GM12874 (cell line): Measurements from ENCODE around the gene CROCC2.

Source experiments
- TF ChIP-seq, protein P1 (sequence below): IDR thresholded peaks from 2 replicates; pipeline ENCODE4 v1.5.1; 2011; ENCODE audit warnings: low read depth, mild to moderate bottlenecking, control low read depth, low read length, moderate library complexity; ENCODE audit not compliant: insufficient read depth

CROCC2 gene

DNA sequence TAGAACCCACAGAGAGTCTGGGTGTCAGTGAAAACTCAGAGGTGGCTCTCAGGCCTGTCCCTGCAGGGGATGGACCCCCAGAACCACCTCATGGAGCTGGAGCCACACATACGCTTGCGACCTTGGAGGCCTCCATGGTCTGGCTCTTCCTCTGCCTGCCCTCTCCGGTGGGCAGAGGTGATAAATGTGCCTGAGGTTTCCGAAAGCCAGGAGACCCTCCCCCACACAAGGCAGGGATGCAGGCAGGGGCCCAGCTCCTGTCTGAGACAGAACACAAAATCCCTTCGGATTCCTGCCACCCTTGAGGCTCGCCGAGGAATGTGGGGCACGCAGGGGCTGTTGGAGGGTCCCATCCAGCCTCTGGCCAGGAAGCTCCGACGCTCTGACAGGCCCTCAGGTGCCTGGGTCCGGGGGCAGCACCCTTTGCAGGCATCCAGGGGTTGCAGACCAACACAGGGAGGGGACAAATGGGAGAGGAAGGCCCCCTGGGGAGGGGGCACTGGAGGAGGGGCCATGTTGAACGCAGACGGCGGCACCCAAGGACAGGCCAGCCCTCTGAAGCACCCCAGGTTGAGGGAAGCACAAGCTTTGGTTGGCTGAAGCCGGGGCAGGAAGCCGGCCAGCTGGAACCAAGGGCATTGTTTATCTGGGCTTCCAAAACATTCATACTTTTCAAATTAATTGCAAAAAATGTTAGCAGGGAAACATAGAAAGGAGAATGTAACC, 88.2 kb downstream of the CROCC2 start:
- TF ChIP-seq, protein P1, sequence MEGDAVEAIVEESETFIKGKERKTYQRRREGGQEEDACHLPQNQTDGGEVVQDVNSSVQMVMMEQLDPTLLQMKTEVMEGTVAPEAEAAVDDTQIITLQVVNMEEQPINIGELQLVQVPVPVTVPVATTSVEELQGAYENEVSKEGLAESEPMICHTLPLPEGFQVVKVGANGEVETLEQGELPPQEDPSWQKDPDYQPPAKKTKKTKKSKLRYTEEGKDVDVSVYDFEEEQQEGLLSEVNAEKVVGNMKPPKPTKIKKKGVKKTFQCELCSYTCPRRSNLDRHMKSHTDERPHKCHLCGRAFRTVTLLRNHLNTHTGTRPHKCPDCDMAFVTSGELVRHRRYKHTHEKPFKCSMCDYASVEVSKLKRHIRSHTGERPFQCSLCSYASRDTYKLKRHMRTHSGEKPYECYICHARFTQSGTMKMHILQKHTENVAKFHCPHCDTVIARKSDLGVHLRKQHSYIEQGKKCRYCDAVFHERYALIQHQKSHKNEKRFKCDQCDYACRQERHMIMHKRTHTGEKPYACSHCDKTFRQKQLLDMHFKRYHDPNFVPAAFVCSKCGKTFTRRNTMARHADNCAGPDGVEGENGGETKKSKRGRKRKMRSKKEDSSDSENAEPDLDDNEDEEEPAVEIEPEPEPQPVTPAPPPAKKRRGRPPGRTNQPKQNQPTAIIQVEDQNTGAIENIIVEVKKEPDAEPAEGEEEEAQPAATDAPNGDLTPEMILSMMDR, result no peak

DNA sequence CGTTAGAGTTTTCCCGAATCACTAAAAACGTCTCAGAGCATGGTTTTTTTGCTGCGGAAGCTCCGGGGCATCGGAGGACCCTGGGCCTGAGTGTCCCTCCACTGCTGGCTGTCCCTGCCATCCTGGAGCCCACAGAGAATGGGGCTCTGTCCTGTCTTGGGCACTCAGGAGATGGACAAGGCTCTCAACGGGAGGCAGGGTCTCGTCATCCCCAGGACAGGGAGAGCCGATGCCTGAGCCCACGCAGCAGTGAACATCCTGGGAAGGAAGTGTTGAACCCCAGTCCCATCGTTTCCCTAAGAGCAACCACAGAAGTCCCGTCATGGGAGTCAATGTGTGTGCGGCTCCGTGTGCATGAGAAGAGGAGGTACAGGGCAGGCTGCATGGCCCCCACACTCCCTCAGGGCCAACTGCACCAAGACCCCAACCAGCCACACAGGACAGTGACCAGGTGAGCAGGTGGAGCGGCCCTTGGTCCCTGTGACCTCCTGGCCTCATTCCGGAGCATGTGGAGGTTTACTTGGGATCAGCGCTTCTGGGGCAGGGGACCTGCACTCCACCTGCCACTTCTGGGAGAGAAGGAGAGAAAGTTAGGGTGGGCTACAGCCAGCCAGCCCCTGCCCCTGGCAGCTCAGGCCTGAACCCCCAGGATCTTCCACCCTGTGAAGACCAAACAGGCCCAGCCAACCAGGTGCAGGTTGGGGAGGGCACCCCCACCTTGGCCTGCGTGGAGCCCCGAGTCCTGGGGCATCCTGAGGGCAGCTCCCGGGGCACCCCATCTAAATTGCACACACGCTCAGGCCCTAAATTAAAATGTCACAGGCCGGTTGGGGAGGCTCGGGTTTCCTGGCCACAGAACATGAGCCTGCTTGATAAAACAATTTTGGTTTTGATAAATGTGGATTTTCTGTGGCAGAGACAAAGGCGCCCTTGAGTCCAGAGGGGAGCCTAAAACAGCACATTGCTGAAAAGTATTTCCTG, 89.2 kb downstream of the CROCC2 start:
- TF ChIP-seq, protein P1, result no peak

DNA sequence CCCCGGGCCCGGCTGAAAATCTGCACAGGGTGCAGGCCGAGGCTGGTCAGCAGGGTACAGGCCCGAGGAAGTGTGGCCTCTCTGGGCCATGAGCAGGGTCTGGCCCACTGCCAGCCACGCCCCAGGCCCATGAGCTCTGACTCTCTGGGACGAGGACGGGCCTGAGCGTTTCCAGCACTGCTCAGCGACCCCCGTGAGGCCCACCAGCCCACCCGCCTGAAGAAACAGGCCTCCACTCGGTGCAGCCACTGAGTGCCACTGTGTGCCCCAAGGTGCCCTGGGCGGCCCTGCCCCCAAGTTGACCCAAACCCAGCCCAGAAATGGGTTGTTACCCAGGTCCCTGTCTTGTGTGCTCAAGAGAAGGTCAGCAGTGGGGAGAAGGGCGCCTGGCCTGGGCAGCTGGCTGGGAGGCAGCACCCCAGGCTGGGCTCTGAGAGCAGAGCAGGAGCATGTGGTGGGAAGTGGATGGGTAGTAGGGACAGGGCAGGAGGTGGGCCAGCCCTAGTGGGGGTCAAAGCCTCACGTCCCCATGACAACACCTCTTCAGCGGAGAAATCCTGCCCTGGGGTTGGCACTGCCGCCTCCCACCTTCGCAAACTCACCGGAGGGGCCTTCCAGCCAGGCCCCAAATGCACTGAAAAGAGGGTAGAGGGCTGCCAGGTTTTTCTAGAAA, 90.2 kb downstream of the CROCC2 start:
- TF ChIP-seq, protein P1, result no peak

DNA sequence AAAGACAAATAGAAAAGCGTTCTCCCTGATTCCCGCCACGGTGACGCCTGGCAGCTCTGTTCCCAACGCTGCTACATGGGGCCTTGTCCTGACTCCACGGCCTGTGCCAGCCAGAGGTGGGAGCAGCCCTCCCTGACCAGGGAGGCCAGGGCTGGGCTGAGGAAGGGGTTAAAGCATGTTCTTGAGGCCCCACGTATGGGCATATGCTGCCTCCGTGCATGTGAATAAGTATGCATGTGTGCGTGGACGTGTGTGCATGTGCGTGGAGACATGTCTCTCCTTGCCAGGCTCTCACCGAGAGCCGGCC, 90.7 kb downstream of the CROCC2 start:
- TF ChIP-seq, protein P1, result no peak

DNA sequence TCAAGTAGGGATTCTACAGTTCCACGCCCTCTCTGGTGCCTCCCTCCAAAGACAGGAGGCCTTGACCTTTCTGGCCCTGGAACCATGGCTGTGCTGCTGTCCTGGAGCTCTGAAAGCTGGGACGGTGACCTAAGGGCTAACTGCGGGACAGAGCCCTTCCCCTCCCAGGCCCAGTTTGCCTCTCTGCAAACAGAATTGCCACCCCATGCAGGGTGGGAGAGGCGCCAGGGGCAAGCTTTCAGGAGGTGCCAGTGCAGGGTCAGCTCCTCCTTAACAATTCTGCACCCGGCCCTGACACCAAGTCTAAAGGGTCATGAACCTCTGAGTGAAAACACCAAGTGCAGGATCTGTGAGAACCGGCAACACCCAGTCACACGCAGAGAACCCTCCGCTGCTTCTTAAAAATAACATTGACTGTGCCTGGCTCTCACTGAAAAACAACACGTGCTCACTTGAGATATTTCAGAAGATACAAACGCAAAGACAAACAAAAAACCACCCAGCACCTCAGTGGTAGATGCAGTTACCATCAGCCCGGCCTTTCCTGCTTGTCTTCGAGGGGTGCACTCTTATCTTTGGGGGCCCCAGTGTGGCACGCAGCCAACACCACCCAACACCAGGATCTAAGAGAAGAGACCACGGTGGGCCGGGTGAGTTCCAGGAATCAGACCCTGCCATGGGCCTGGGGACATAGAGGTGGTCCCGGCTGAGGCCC, 91.2 kb downstream of the CROCC2 start:
- TF ChIP-seq, protein P1, result no peak

DNA sequence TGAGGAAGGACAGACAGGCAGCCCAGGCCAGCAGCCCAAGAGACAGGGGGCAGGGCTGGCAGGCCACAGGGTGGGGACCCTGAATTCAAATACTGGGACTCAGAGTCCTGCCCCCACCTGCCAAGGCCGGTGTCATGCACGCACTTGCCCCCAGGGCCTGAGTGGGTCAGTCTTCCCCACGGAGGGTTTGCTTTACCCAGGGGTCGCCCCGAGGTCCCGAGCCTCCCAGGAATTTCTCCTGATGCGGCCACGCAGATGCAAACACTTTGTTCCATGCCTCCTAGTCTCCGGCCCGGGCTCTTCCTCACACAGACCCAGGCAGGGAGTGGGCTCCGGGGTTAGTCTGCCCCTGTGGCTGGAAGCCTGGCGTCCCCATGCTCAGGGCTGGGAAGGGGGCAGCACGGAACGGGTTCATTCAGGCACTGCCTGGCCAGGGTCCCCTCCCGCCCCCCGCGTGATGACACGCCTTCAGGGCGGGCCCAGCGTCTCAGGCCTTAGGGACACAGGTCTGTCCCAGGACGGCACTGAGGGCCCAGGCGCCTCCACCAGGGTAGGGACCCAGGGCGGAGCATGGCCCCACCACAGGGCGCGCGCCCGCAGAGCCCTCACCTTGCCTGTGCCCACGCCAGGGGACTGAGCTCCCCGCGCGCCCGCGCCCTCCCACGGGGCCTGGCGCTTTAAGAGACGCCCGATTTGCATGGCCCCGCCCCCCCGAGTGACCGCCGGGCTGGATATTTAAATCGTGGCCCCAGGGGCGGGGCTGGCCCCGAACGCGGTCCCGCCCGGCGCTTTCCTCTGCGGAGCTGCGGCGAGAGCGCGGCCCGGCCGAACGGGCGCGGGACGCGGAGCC, 91.9 kb downstream of the CROCC2 start, which contains the start of gene SNED1:
Gene SNED1, plus strand, starts transcription at position 763 of the 850 bp plus-strand sequence. CDS start 220 bp downstream, outside the sequence.
- TF ChIP-seq, protein P1, result no peak
